Prostate gland (tissue), 2 donors: ENCODE data around the gene NAPG.
"Not testable (repeated sequence)": the region's sequence is repeated elsewhere in the genome, so short reads cannot be mapped to it uniquely, and the experiment has no call there.

Experiments used
- POLR2AphosphoS5 ChIP-seq: sonication (generic); formaldehyde crosslinking; IDR thresholded peaks from one replicate; pipeline ENCODE4 v1.6.1; 2017; ENCODE audit warnings: antibody characterized with exemption
- TF ChIP-seq, protein P1 (sequence below), 4 experiments: fragments of 200-600 bp in 2 of 4; fragments of 450-650 bp in 2 of 4; sonication (generic) in 2 of 4; IDR thresholded peaks; 1 replicate in 3 of 4; 2 replicates in 1 of 4; pipeline ENCODE4 v1.5.1; 2016 to 2019; ENCODE audit warnings: antibody characterized with exemption in 4 of 4, mild to moderate bottlenecking in 2 of 4, moderate library complexity in 2 of 4

DNA sequence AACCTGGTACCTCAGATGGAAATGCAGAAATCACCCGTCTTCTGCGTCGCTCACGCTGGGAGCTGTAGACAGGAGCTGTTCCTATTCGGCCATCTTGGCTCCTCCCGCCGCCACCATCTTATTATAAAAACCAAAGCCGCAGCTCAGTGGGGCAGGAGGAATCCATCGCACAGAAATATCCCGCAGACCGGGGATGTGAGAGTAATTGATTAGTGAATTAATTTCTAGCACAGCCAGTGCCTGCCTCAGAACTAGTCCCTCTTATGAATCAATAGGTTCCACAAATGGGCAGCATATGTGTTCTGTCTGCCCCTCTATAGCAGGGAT, 52.7 kb downstream of the NAPG start:
- TF ChIP-seq, protein P1, sequence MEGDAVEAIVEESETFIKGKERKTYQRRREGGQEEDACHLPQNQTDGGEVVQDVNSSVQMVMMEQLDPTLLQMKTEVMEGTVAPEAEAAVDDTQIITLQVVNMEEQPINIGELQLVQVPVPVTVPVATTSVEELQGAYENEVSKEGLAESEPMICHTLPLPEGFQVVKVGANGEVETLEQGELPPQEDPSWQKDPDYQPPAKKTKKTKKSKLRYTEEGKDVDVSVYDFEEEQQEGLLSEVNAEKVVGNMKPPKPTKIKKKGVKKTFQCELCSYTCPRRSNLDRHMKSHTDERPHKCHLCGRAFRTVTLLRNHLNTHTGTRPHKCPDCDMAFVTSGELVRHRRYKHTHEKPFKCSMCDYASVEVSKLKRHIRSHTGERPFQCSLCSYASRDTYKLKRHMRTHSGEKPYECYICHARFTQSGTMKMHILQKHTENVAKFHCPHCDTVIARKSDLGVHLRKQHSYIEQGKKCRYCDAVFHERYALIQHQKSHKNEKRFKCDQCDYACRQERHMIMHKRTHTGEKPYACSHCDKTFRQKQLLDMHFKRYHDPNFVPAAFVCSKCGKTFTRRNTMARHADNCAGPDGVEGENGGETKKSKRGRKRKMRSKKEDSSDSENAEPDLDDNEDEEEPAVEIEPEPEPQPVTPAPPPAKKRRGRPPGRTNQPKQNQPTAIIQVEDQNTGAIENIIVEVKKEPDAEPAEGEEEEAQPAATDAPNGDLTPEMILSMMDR (IDR thresholded peaks at IDR 0.05): not testable (repeated sequence)
- not testable (repeated sequence) for TF ChIP-seq POLR2AphosphoS5
